IMR-90 (cell line): Measurements from ENCODE around the gene FUBP3. TPM values are rescaled to one million over a fixed set of nuclear protein-coding genes. Genes with fewer than 3 reads are reported as not detected.

Experiments
- ATAC-seq: fragments of 200-7000 bp; cut with Tn5 transposase; 2 replicates; pipeline ENCODE4 v1.9.1; 2020; ENCODE audit warnings: low read depth, mild to moderate bottlenecking, moderate library complexity
- BruUV-seq: library from RNA; stranded (reverse); fragments of 400-500 nt; replicated peaks from 2 replicates; lab custom pipeline; 2021; lab: Mats Ljungman, UMichigan
- CTCF ChIA-PET: fragments of 300-600 bp; formaldehyde crosslinking; extraction: SDS; loops from one replicate; lab custom pipeline; 2021; ENCODE audit warnings: antibody characterized with exemption; lab: Yijun Ruan, JAX
- POLR2A ChIA-PET: fragments of 300-600 bp; sonication (Branson Sonifier 250); formaldehyde crosslinking; loops from one replicate; lab custom pipeline; 2022; ENCODE audit warnings: antibody characterized with exemption; ENCODE audit not compliant: unreplicated experiment; lab: Charles Lee
- DNase-seq: peaks from one replicate; pipeline ENCODE4 v3.0.0; 2013
- H2AFZ ChIP-seq: replicated peaks from 2 replicates; pipeline ENCODE3; 2013; ENCODE audit warnings: low read length, mild to moderate bottlenecking; ENCODE audit not compliant: poor library complexity
- H2AK5ac ChIP-seq: 2 replicates; pipeline ENCODE4 v1.6.1; 2013; ENCODE audit warnings: low read depth, low read length, inconsistent platforms
- H2AK9ac ChIP-seq: replicated peaks from 2 replicates; pipeline ENCODE3; 2013; ENCODE audit warnings: mild to moderate bottlenecking, low read depth, low read length, moderate library complexity; ENCODE audit not compliant: poor library complexity
- H2BK120ac ChIP-seq: 2 replicates; pipeline ENCODE4 v1.6.1; 2013; ENCODE audit warnings: low read depth, low read length, inconsistent platforms
- H2BK15ac ChIP-seq: 3 replicates; pipeline ENCODE4 v1.6.1; 2013; ENCODE audit warnings: low read depth, low read length, inconsistent platforms
- H2BK20ac ChIP-seq: 2 replicates; pipeline ENCODE4 v1.6.1; 2013; ENCODE audit warnings: low read depth, mild to moderate bottlenecking, inconsistent platforms, low read length, moderate library complexity
- H2BK5ac ChIP-seq: 2 replicates; pipeline ENCODE4 v1.6.1; 2013; ENCODE audit warnings: mild to moderate bottlenecking, low read depth, low read length, inconsistent platforms; ENCODE audit not compliant: poor library complexity, severe bottlenecking
- H3K14ac ChIP-seq: replicated peaks from 2 replicates; pipeline ENCODE4 v1.6.1; 2013; ENCODE audit warnings: low read depth, low read length, inconsistent platforms
- H3K18ac ChIP-seq: 2 replicates; pipeline ENCODE4 v1.6.1; 2013; ENCODE audit warnings: low read depth, low read length, control low read depth
- H3K23ac ChIP-seq: 2 replicates; pipeline ENCODE4 v1.6.1; 2013; ENCODE audit warnings: low read depth, low read length, inconsistent platforms
- H3K27ac ChIP-seq: 2 replicates; pipeline ENCODE4 v1.5.1; 2013; ENCODE audit warnings: mild to moderate bottlenecking, control low read depth, low read length; ENCODE audit not compliant: insufficient read depth
- H3K27me3 ChIP-seq: 2 replicates; pipeline ENCODE4 v1.6.1; 2013; ENCODE audit warnings: low read length; ENCODE audit not compliant: control insufficient read depth, insufficient read depth
- H3K36me3 ChIP-seq: 2 replicates; pipeline ENCODE4 v1.6.1; 2013; ENCODE audit warnings: low read length, mixed read lengths; ENCODE audit not compliant: control insufficient read depth, insufficient read depth
- H3K4ac ChIP-seq: 2 replicates; pipeline ENCODE4 v1.6.1; 2013; ENCODE audit warnings: low read depth, low read length, inconsistent platforms
- H3K4me1 ChIP-seq: 2 replicates; pipeline ENCODE4 v1.6.1; 2013; ENCODE audit warnings: low read length, mixed read lengths; ENCODE audit not compliant: control insufficient read depth, insufficient read depth
- H3K4me2 ChIP-seq: 2 replicates; pipeline ENCODE4 v1.6.1; 2013; ENCODE audit warnings: low read depth, mild to moderate bottlenecking, control low read depth, low read length, moderate library complexity
- H3K4me3 ChIP-seq: 2 replicates; pipeline ENCODE4 v1.5.1; 2013; ENCODE audit warnings: low read depth, mild to moderate bottlenecking, control low read depth, low read length, moderate library complexity; ENCODE audit not compliant: insufficient read depth
- H3K56ac ChIP-seq: 2 replicates; pipeline ENCODE4 v1.6.1; 2013; ENCODE audit warnings: low read length, inconsistent platforms; ENCODE audit not compliant: insufficient read depth; ENCODE audit errors: extremely low read depth
- H3K79me1 ChIP-seq, 2 experiments: 2 replicates each; pipeline ENCODE4 v1.6.1; 2013; ENCODE audit warnings: low read length in 2 of 2, inconsistent platforms in 1 of 2, low read depth in 1 of 2
- H3K9ac ChIP-seq: 2 replicates; pipeline ENCODE4 v1.6.1; 2013; ENCODE audit warnings: low read depth, low read length, control low read depth
- H3K9me1 ChIP-seq: 2 replicates; pipeline ENCODE4 v1.6.1; 2013; ENCODE audit warnings: low read length, inconsistent platforms; ENCODE audit not compliant: insufficient read depth
- H3K9me3 ChIP-seq: 2 replicates; pipeline ENCODE4 v1.6.1; 2013; ENCODE audit warnings: low read length; ENCODE audit not compliant: control insufficient read depth, insufficient read depth
- H4K20me1 ChIP-seq: 2 replicates; pipeline ENCODE4 v1.6.1; 2013; ENCODE audit warnings: low read length, inconsistent platforms; ENCODE audit not compliant: insufficient read depth
- H4K5ac ChIP-seq: 2 replicates; pipeline ENCODE4 v1.6.1; 2013; ENCODE audit warnings: mild to moderate bottlenecking, low read depth, low read length, control low read depth
- H4K8ac ChIP-seq, 2 experiments: 2 replicates each; pipeline ENCODE4 v1.6.1; 2013; ENCODE audit warnings: low read depth in 2 of 2, low read length in 2 of 2, control low read depth in 1 of 2, inconsistent platforms in 1 of 2
- H4K91ac ChIP-seq: 2 replicates; pipeline ENCODE4 v1.6.1; 2013; ENCODE audit warnings: low read depth, low read length, inconsistent platforms; ENCODE audit not compliant: insufficient read depth
- BHLHE40 ChIP-seq: fragments of 150-350 bp; IDR thresholded peaks from 2 replicates; pipeline ENCODE4 v1.6.1; 2016; ENCODE audit warnings: mild to moderate bottlenecking, low read depth, low read length
- CEBPB ChIP-seq: IDR thresholded peaks from 2 replicates; pipeline ENCODE4 v1.6.1; 2012; ENCODE audit warnings: low read depth, low read length, improper control_type of control experiment
- CHD1 ChIP-seq: IDR thresholded peaks from 2 replicates; pipeline ENCODE4 v1.6.1; 2012; ENCODE audit warnings: low read depth, low read length, improper control_type of control experiment
- FOS ChIP-seq: fragments of 150-350 bp; IDR thresholded peaks from 2 replicates; pipeline ENCODE4 v1.6.1; 2016; ENCODE audit warnings: low read depth, low read length
- MAFK ChIP-seq: IDR thresholded peaks from 2 replicates; pipeline ENCODE4 v1.6.1; 2012; ENCODE audit warnings: low read depth, low read length, improper control_type of control experiment
- MAZ ChIP-seq: IDR thresholded peaks from 2 replicates; pipeline ENCODE4 v1.6.1; 2012; ENCODE audit warnings: low read depth, mild to moderate bottlenecking, low read length, improper control_type of control experiment, moderate library complexity, borderline replicate concordance
- MXI1 ChIP-seq: IDR thresholded peaks from 2 replicates; pipeline ENCODE4 v1.6.1; 2012; ENCODE audit warnings: low read depth, mild to moderate bottlenecking, low read length, moderate library complexity, borderline replicate concordance
- NFE2L2 ChIP-seq: fragments of 150-350 bp; IDR thresholded peaks from 2 replicates; pipeline ENCODE4 v1.6.1; 2016; ENCODE audit warnings: low read depth, mild to moderate bottlenecking, low read length
- POLR2A ChIP-seq: IDR thresholded peaks from 2 replicates; pipeline ENCODE4 v1.6.1; 2012; ENCODE audit warnings: mild to moderate bottlenecking, low read depth, low read length
- RAD21 ChIP-seq: IDR thresholded peaks from 2 replicates; pipeline ENCODE4 v1.6.1; 2012; ENCODE audit warnings: low read length, improper control_type of control experiment
- RCOR1 ChIP-seq: IDR thresholded peaks from 2 replicates; pipeline ENCODE4 v1.6.1; 2012; ENCODE audit warnings: mild to moderate bottlenecking, low read length, improper control_type of control experiment; ENCODE audit not compliant: insufficient replicate concordance
- RFX5 ChIP-seq: IDR thresholded peaks from 2 replicates; pipeline ENCODE4 v1.8.0; 2012; ENCODE audit warnings: low read depth, mild to moderate bottlenecking, low read length, moderate library complexity
- SMC3 ChIP-seq: fragments of 150-350 bp; IDR thresholded peaks from 2 replicates; pipeline ENCODE4 v1.6.1; 2016; ENCODE audit warnings: low read depth, mild to moderate bottlenecking, antibody characterized with exemption, low read length, moderate library complexity
- WGBS, 2 experiments: methylation state at CpG; one replicate each; pipeline versions ENCODE4 v1.1.5 to v1.1.7; 2013; ENCODE audit warnings: missing lambda C conversion rate in 2 of 2; ENCODE audit not compliant: insufficient read length in 1 of 2; ENCODE audit errors: extremely low coverage in 2 of 2; 5-methylcytosine and 5-hydroxymethylcytosine counted together
- dilution Hi-C: fragments of 300-500 bp; cut with HindIII; formaldehyde crosslinking; loops from one replicate; pipeline ENCODE4 v1.14.3; 2018; ENCODE audit warnings: low sequenced_read_pairs; ENCODE audit not compliant: unreplicated experiment
- in situ Hi-C: fragments of 300-500 bp; cut with MboI; formaldehyde crosslinking; loops from 3 replicates; pipeline ENCODE4 v1.14.3; 2019; ENCODE audit warnings: low sequenced_read_pairs, inconsistent platforms, mixed read lengths
- intact Hi-C: fragments of 100-400 bp; cut with micrococcal nuclease; formaldehyde crosslinking; loops from 2 replicates; pipeline ENCODE4 v1.10.0; 2022
- polyA plus RNA-seq, 3 experiments: library from polyadenylated mRNA; depleted of rRNA; stranded (reverse); fragments of >200 nt; gene quantifications; 2 replicates each; pipeline ENCODE4 v1.2.3, GENCODE V29; 2012; ENCODE audit warnings: low replicate concordance in 1 of 3
- total RNA-seq: library from RNA; depleted of rRNA; stranded (reverse); fragments of >200 nt; gene quantifications from 2 replicates; pipeline ENCODE4 v1.2.3, GENCODE V29; 2012
- TF ChIP-seq, protein P1 (sequence below): fragments of 150-350 bp; IDR thresholded peaks from 2 replicates; pipeline ENCODE4 v1.6.1; 2017; ENCODE audit warnings: mild to moderate bottlenecking, antibody characterized with exemption, low read length, low read depth
- TF ChIP-seq, protein P2 (sequence below): conservative IDR thresholded peaks from 2 replicates; pipeline ENCODE4 v1.5.1; 2012; ENCODE audit warnings: mild to moderate bottlenecking, low read depth, low read length, improper control_type of control experiment
- TF ChIP-seq, protein P3 (sequence below): fragments of 150-350 bp; IDR thresholded peaks from 2 replicates; pipeline ENCODE4 v1.6.1; 2016; ENCODE audit warnings: low read depth, mild to moderate bottlenecking, low read length, moderate library complexity, borderline replicate concordance

The FUBP3 gene
- total and polyA plus RNA-seq, 2 of the 4 experiments (the other 2 are of a cell fraction), result 32.3 to 50.1 TPM

DNA sequence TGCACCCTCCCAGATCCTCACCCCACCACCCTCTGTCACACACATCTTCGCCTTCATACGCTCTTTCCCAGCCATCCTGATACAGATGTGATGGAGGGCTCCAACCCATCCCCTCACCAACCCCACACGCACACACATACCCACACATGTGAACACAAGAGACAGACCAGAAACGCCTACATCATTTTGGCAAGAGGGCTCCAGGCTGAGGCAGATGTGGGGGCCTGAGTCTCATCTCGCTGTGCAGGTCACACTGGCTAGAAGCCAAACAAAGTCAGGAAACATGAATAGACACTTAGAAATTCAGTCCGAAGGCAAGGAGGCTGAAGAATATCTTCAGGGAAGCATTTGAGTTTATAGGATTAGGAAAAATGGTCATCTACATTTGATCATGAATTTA lies 91.3 kb downstream of the FUBP3 start:
- BruUV-seq, result no TSS peak
- no peak for ATAC-seq
- ChIA-PET POLR2A (no interaction called here), CTCF (interaction anchor here (0.7 kb wide), 1 partner anchor 66 kb away, joined by 3 read pairs; no protein-coding TSS in a partner anchor)
- no peak overlapping the region for H3K4ac ChIP-seq
- H2BK120ac ChIP-seq, result no peak overlapping the region
- no peak overlapping the region for H3K18ac ChIP-seq
- H2AK5ac ChIP-seq, result no peak overlapping the region
- dilution Hi-C loops (no loop called here), in situ Hi-C loops (loop anchor here (25.0 kb wide), 1 partner anchor 558 kb away; no protein-coding TSS in a partner anchor), intact Hi-C loops (no loop called here)
- no peaks in the 10 kb centered on the region for H3K79me1 ChIP-seq
- no peak overlapping the region for H3K9ac ChIP-seq
- H2BK15ac ChIP-seq, result no peak overlapping the region
- no CpG with 5 or more reads among the region's 6 CpGs for WGBS, 2 experiments
- H3K27ac ChIP-seq, result no peak overlapping the region
- H2BK5ac ChIP-seq, result no peak overlapping the region
- no peak overlapping the region for H4K5ac ChIP-seq
- no peak overlapping the region for H2BK20ac ChIP-seq
- no peaks in the 10 kb centered on the region for H3K36me3 ChIP-seq
- no peak overlapping the region for H3K4me2 ChIP-seq
- H3K56ac ChIP-seq, result no peak overlapping the region
- H2AK9ac ChIP-seq, result no peak overlapping the region
- H4K20me1 ChIP-seq, result no peaks in the 10 kb centered on the region; the same call in 1 of the 2 replicates
- no peaks in the 10 kb centered on the region for H3K9me3 ChIP-seq
- no peak overlapping the region for H3K4me3 ChIP-seq
- no peak overlapping the region for H3K23ac ChIP-seq
- peaks cover 38% of the 10 kb centered on the region for H3K27me3 ChIP-seq
- no peak overlapping the region for H3K14ac ChIP-seq
- H2AFZ ChIP-seq, result no peak overlapping the region
- DNase-seq, result peak; percentile 13
- H3K4me1 ChIP-seq, result no peaks in the 10 kb centered on the region
- H3K9me1 ChIP-seq, result no peaks in the 10 kb centered on the region
- H4K91ac ChIP-seq, result no peak overlapping the region
- no peak overlapping the region for H4K8ac ChIP-seq
- TF ChIP-seq, protein P1, sequence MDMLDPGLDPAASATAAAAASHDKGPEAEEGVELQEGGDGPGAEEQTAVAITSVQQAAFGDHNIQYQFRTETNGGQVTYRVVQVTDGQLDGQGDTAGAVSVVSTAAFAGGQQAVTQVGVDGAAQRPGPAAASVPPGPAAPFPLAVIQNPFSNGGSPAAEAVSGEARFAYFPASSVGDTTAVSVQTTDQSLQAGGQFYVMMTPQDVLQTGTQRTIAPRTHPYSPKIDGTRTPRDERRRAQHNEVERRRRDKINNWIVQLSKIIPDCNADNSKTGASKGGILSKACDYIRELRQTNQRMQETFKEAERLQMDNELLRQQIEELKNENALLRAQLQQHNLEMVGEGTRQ, result no peak
- TF ChIP-seq RCOR1, result no peak
- TF ChIP-seq RAD21, result no peak
- TF ChIP-seq MAFK, result no peak
- TF ChIP-seq MAZ, result no peak
- TF ChIP-seq, protein P2, sequence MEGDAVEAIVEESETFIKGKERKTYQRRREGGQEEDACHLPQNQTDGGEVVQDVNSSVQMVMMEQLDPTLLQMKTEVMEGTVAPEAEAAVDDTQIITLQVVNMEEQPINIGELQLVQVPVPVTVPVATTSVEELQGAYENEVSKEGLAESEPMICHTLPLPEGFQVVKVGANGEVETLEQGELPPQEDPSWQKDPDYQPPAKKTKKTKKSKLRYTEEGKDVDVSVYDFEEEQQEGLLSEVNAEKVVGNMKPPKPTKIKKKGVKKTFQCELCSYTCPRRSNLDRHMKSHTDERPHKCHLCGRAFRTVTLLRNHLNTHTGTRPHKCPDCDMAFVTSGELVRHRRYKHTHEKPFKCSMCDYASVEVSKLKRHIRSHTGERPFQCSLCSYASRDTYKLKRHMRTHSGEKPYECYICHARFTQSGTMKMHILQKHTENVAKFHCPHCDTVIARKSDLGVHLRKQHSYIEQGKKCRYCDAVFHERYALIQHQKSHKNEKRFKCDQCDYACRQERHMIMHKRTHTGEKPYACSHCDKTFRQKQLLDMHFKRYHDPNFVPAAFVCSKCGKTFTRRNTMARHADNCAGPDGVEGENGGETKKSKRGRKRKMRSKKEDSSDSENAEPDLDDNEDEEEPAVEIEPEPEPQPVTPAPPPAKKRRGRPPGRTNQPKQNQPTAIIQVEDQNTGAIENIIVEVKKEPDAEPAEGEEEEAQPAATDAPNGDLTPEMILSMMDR, result no peak
- no peak for TF ChIP-seq NFE2L2
- no peak for TF ChIP-seq MXI1
- no peak for TF ChIP-seq SMC3
- TF ChIP-seq BHLHE40, result no peak
- no peak for TF ChIP-seq RFX5
- no peak for TF ChIP-seq FOS
- TF ChIP-seq CEBPB, result no peak
- no peak for TF ChIP-seq CHD1
- TF ChIP-seq, protein P3, sequence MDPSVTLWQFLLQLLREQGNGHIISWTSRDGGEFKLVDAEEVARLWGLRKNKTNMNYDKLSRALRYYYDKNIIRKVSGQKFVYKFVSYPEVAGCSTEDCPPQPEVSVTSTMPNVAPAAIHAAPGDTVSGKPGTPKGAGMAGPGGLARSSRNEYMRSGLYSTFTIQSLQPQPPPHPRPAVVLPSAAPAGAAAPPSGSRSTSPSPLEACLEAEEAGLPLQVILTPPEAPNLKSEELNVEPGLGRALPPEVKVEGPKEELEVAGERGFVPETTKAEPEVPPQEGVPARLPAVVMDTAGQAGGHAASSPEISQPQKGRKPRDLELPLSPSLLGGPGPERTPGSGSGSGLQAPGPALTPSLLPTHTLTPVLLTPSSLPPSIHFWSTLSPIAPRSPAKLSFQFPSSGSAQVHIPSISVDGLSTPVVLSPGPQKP, result no peak
- no peak for TF ChIP-seq POLR2A
